DND-41 (cell line): ENCODE results near the gene ZAR1.
"Not testable (repeated sequence)": the region's sequence is repeated elsewhere in the genome, so short reads cannot be mapped to it uniquely, and the experiment has no call there.

Experiments
- ATAC-seq: fragments of 200-7000 bp; cut with Tn5 transposase; 3 replicates; pipeline ENCODE4 v1.9.1; 2021; ENCODE audit warnings: low read depth; ENCODE audit not compliant: insufficient read depth
- DNase-seq: peaks from one replicate; pipeline ENCODE4 v3.0.0-alpha.2; 2020
- H2AFZ ChIP-seq: 2 replicates; pipeline ENCODE4 v1.6.0; 2012; ENCODE audit warnings: low read depth, low read length
- H3K27ac ChIP-seq: 2 replicates; pipeline ENCODE4 v1.5.1; 2012; ENCODE audit warnings: low read length, inconsistent platforms
- H3K27me3 ChIP-seq: fragments of 200-600 bp; sonication (generic); 2 replicates; pipeline ENCODE4 v1.6.0; 2012; ENCODE audit warnings: low read length, mild to moderate bottlenecking, inconsistent platforms; ENCODE audit not compliant: insufficient read depth, poor library complexity
- H3K36me3 ChIP-seq: 2 replicates; pipeline ENCODE4 v1.5.1; 2012; ENCODE audit warnings: low read length, inconsistent platforms; ENCODE audit not compliant: insufficient read depth
- H3K4me1 ChIP-seq: 2 replicates; pipeline ENCODE4 v1.5.1; 2012; ENCODE audit warnings: mild to moderate bottlenecking, low read length; ENCODE audit not compliant: insufficient read depth
- H3K4me2 ChIP-seq: 2 replicates; pipeline ENCODE4 v1.6.0; 2012; ENCODE audit warnings: mild to moderate bottlenecking, moderate library complexity, low read length, inconsistent platforms; ENCODE audit not compliant: insufficient read depth
- H3K4me3 ChIP-seq, 2 experiments: fragments of 200-600 bp in 1 of 2; shearing (Covaris generic) in 1 of 2; 2 replicates each; pipeline ENCODE4 v1.5.1; 2012 to 2016; ENCODE audit warnings: inconsistent platforms in 2 of 2, low read length in 2 of 2, mild to moderate bottlenecking in 2 of 2, low read depth in 1 of 2, moderate library complexity in 1 of 2
- H3K79me2 ChIP-seq: 2 replicates; pipeline ENCODE4 v1.6.0; 2012; ENCODE audit warnings: low read length, inconsistent platforms; ENCODE audit not compliant: insufficient read depth
- H3K9ac ChIP-seq: 2 replicates; pipeline ENCODE4 v1.6.0; 2012; ENCODE audit warnings: low read depth, mild to moderate bottlenecking, inconsistent platforms, low read length, moderate library complexity
- H3K9me3 ChIP-seq: 2 replicates; pipeline ENCODE4 v1.5.1; 2012; ENCODE audit warnings: low read length, moderate library complexity, mild to moderate bottlenecking, inconsistent platforms; ENCODE audit not compliant: insufficient read depth, severe bottlenecking
- H4K20me1 ChIP-seq: 2 replicates; pipeline ENCODE4 v1.6.0; 2012; ENCODE audit warnings: low read length; ENCODE audit not compliant: insufficient read depth
- CTCF ChIP-seq: IDR thresholded peaks from 2 replicates; pipeline ENCODE4 v1.5.1; 2012; ENCODE audit warnings: borderline replicate concordance, low read length, moderate library complexity, mild to moderate bottlenecking; ENCODE audit not compliant: poor library complexity, severe bottlenecking; ENCODE audit errors: extremely low read depth
- EZH2 ChIP-seq: IDR thresholded peaks from 3 replicates; pipeline ENCODE4 v1.6.1; 2012; ENCODE audit warnings: borderline replicate concordance, low read depth, mild to moderate bottlenecking, moderate library complexity, low read length, inconsistent platforms; ENCODE audit not compliant: severe bottlenecking

Gene ZAR1

GRCh38 chr4:48449151-48449550 is 40.9 kb upstream of the ZAR1 start:
- Histone ChIP-seq H3K9me3 (no peaks in the 10 kb centered on the region), H3K27me3 (no peaks in the 10 kb centered on the region)

DNA sequence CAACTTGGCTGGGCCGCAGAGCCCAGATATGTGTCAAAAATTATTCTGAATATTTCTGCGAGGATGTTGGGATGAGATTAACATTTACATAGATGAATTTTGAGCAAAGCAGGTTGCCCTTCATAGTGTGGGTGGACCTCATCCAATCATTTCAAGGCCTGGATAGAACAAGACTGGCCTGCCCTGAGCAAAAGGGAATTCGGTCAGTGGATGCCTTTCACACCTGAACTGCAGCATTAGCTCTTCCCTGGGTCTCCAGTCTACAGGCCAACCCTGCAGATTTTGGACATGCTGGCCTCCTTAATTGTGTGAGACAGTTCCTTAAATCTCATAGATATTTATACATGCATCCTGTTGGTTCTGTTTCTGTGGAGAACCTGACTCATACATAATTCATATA is 39.3 kb upstream of the ZAR1 start:
- ATAC-seq: no peak
- Histone ChIP-seq H4K20me1 (no peaks in the 10 kb centered on the region), H2AFZ (no peak overlapping the region), H3K9me3 (no peaks in the 10 kb centered on the region), H3K4me2 (no peak overlapping the region), H3K4me3 (no peak overlapping the region), H3K79me2 (no peaks in the 10 kb centered on the region), H3K27ac (no peak overlapping the region), H3K9ac (no peak overlapping the region), H3K27me3 (no peaks in the 10 kb centered on the region), H3K36me3 (no peaks in the 10 kb centered on the region), H3K4me1 (no peaks in the 10 kb centered on the region)
- no peak for TF ChIP-seq CTCF
- no peak for TF ChIP-seq EZH2
- no peak for DNase-seq

More at GRCh38 chr4:48449151-48449550, 40.9 kb upstream of the ZAR1 start:
- DNase-seq: no peak
- H3K4me1 ChIP-seq: no peaks in the 10 kb centered on the region
- no peaks in the 10 kb centered on the region for H4K20me1 ChIP-seq
- H2AFZ ChIP-seq: no peak overlapping the region
- H3K27ac ChIP-seq: no peak overlapping the region
- TF ChIP-seq CTCF: no peak
- no peak for TF ChIP-seq EZH2
- ATAC-seq: no peak
- no peak overlapping the region for H3K4me3 ChIP-seq
- no peaks in the 10 kb centered on the region for H3K79me2 ChIP-seq
- no peak overlapping the region for H3K4me2 ChIP-seq
- H3K36me3 ChIP-seq: no peaks in the 10 kb centered on the region
- H3K9ac ChIP-seq: no peak overlapping the region

DNA sequence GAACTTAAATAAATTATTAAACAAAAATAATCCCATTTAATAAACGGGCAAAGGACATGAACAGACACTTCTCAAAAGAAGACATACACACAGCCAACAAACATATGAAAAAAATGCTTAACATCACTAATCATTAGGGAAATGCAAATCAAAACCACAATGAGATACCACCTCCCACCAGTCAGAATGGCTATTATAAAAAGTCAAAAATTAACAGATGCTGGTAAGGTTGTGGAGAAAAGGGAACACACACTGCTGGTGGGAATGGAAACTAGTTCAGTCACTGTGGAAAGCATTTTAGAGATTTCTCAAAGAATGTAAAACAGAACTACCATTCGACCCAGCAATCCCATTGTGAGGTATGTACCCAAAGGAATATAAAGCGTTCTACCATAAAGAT is 38.4 kb upstream of the ZAR1 start:
- H3K4me2 ChIP-seq, H3K4me1 ChIP-seq, ATAC-seq, H3K27ac ChIP-seq, H3K27me3 ChIP-seq, H4K20me1 ChIP-seq, H3K9ac ChIP-seq, H3K36me3 ChIP-seq, DNase-seq, H2AFZ ChIP-seq, H3K79me2 ChIP-seq, H3K9me3 ChIP-seq, H3K4me3 ChIP-seq: not testable (repeated sequence)

DNA sequence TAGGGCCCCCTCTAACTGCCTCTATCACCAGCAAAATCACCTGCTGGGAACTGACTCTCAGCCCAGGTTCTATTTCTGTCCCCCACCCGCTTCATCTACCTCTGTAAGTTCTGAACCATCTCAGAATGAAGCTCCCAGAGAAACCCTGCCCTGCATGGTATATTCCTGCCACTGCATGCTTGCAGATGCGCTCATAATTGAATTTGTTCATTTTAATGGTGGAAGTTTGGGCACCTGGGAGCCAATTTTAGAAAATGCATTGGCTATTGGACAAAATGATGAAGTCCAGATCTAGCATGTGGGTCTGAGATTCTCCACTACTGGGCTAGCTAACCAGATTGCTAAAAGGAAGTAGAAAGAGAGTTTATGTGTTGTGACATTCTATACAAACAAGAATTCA is 35.5 kb upstream of the ZAR1 start:
- H3K27ac ChIP-seq: no peak overlapping the region
- H3K4me1 ChIP-seq: no peaks in the 10 kb centered on the region
- H3K9ac ChIP-seq: no peak overlapping the region
- no peak for DNase-seq
- H3K9me3 ChIP-seq: no peaks in the 10 kb centered on the region
- no peak for TF ChIP-seq CTCF
- no peak for TF ChIP-seq EZH2
- H3K79me2 ChIP-seq: no peaks in the 10 kb centered on the region
- H3K4me3 ChIP-seq: no peak overlapping the region
- no peak overlapping the region for H3K4me2 ChIP-seq
- no peaks in the 10 kb centered on the region for H3K36me3 ChIP-seq
- H4K20me1 ChIP-seq: no peaks in the 10 kb centered on the region
- no peaks in the 10 kb centered on the region for H3K27me3 ChIP-seq
- ATAC-seq: no peak
- H2AFZ ChIP-seq: no peak overlapping the region
